Progenitor cell of endocrine pancreas (in vitro differentiated cells): Measurements from ENCODE around the gene AIMP2. TPM values are rescaled to one million over a fixed set of nuclear protein-coding genes. Genes with fewer than 3 reads are reported as not detected.
A peak's percentile ranks its signal among the peaks of the same experiment; 100 is the strongest.

ENCODE experiments used
- DNase-seq: peaks from one replicate; pipeline ENCODE4 v3.0.0; 2021; ENCODE audit warnings: low spot score; ENCODE audit not compliant: unreplicated experiment
- H3K27ac Mint-ChIP-seq: 2 replicates; pipeline ENCODE4 v1.8.0; 2021; ENCODE audit warnings: mild to moderate bottlenecking, moderate library complexity, mixed read lengths
- H3K27me3 Mint-ChIP-seq: 2 replicates; pipeline ENCODE4 v1.8.0; 2021; ENCODE audit warnings: mixed read lengths
- H3K36me3 Mint-ChIP-seq: 2 replicates; pipeline ENCODE4 v1.8.0; 2022; ENCODE audit warnings: mixed read lengths; ENCODE audit not compliant: insufficient read depth
- H3K4me1 Mint-ChIP-seq: 2 replicates; pipeline ENCODE4 v1.8.0; 2021; ENCODE audit warnings: low read depth, mixed read lengths
- H3K4me3 Mint-ChIP-seq: 2 replicates; pipeline ENCODE4 v1.8.0; 2021; ENCODE audit warnings: low read depth, mild to moderate bottlenecking, moderate library complexity, mixed read lengths
- H3K9me3 Mint-ChIP-seq: 2 replicates; pipeline ENCODE4 v1.8.0; 2021; ENCODE audit warnings: low read depth, mixed read lengths
- total RNA-seq: library from RNA; stranded (reverse); gene quantifications from 2 replicates; pipeline ENCODE4 v1.2.1, GENCODE V29; 2021
- TF ChIP-seq, protein P1 (sequence below): fragments of 200-600 bp; sonication (generic); IDR thresholded peaks from one replicate; pipeline ENCODE4 v1.5.0; 2021; ENCODE audit warnings: antibody characterized with exemption, mild to moderate bottlenecking; ENCODE audit not compliant: unreplicated experiment

The AIMP2 gene
- total RNA-seq, 1 donor from 2014 or later, result 30.1 TPM

DNA sequence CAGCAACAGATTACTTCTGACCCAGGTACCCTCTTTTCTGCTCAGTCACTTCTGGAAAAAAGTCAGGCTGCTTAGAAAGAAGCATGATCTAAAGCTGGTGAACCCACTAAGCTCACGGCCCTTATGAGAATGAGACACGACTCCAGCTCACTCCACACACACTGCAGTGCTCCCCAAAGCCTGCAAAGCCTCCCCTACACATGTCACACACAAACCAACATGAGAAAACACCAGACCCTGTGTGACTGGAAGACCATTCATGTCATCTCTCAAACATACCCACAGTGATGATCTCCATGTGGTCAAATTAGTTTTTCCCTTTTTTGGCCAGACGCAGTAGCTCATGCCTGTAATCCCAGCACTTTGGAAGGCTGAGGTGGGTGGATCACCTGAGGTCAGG, 22.5 kb downstream of the AIMP2 start:
- Mint-ChIP-seq H3K27me3 (no peaks in the 10 kb centered on the region), H3K4me1 (no peaks in the 10 kb centered on the region), H3K4me3 (no peak overlapping the region), H3K36me3 (peaks cover 39% of the 10 kb centered on the region), H3K27ac (peak overlapping the region; percentile 54), H3K9me3 (no peaks in the 10 kb centered on the region)
- TF ChIP-seq, protein P1, sequence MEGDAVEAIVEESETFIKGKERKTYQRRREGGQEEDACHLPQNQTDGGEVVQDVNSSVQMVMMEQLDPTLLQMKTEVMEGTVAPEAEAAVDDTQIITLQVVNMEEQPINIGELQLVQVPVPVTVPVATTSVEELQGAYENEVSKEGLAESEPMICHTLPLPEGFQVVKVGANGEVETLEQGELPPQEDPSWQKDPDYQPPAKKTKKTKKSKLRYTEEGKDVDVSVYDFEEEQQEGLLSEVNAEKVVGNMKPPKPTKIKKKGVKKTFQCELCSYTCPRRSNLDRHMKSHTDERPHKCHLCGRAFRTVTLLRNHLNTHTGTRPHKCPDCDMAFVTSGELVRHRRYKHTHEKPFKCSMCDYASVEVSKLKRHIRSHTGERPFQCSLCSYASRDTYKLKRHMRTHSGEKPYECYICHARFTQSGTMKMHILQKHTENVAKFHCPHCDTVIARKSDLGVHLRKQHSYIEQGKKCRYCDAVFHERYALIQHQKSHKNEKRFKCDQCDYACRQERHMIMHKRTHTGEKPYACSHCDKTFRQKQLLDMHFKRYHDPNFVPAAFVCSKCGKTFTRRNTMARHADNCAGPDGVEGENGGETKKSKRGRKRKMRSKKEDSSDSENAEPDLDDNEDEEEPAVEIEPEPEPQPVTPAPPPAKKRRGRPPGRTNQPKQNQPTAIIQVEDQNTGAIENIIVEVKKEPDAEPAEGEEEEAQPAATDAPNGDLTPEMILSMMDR, result no peak
- DNase-seq, result no peak

DNA sequence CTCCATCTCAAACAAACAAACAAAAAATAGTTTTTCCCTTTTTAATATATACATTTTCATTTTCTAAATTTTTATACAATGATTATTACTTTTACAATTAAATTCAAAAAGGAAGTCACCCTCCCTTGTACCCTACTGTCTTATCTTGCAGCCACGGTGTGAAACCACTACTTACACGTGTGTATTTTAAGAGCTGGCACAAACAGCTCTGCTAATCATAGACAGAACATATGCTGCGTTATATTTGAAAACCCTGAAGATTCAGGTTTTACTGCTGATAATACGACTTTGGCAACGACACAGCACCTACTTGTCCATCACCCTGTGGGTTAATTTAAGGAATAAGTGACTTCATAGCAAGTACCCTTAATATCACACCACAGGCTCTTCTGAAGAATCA, 23.1 kb downstream of the AIMP2 start:
- no peak overlapping the region for H3K27ac Mint-ChIP-seq
- peaks cover 36% of the 10 kb centered on the region for H3K36me3 Mint-ChIP-seq
- no peak overlapping the region for H3K4me3 Mint-ChIP-seq
- DNase-seq, result no peak
- no peaks in the 10 kb centered on the region for H3K4me1 Mint-ChIP-seq
- TF ChIP-seq, protein P1, result no peak
- no peaks in the 10 kb centered on the region for H3K27me3 Mint-ChIP-seq
- no peaks in the 10 kb centered on the region for H3K9me3 Mint-ChIP-seq

DNA sequence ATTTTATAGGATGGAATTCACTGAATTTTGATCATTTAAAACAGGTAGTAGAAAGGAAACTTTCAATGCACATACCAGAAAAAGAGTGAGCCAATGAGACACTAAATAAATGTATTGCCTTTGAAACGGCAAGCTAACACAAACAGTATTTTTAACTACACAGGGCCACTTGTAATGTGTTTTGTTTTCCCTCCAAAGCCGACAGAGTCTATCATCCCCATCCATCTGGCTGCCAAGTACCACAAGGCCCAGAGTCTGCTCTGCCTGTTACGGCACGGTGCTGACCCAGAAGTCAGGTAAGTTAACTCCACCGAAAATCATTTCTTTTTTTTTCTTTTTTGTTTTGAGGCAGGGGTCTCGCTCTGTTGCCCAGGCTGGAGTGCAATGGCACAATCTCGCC, 23.6 kb downstream of the AIMP2 start:
- Mint-ChIP-seq H3K4me3 (no peak overlapping the region), H3K4me1 (no peaks in the 10 kb centered on the region), H3K36me3 (peaks cover 33% of the 10 kb centered on the region), H3K27ac (no peak overlapping the region), H3K27me3 (no peaks in the 10 kb centered on the region), H3K9me3 (no peaks in the 10 kb centered on the region)
- no peak for DNase-seq
- TF ChIP-seq, protein P1, result no peak

DNA sequence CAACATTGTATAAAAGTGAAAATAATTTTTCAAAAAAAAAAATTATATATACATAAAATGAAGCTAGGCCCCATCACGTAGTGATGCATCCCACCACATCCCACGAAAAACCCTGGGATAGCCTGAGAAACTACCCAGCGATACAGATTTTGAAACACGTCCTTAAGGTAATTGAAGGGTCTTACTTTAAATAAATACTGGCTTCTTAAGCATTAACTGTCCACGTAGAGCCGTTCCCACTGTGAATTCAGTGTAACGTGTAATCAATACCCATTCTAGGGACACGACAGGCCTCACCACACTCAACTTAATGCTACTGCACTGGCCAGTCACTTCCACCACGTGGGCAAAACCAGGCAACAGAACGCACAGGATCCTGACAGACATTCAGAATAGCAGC, 26.1 kb downstream of the AIMP2 start:
- Mint-ChIP-seq H3K27ac (no peak overlapping the region), H3K9me3 (no peaks in the 10 kb centered on the region), H3K36me3 (peaks cover 28% of the 10 kb centered on the region), H3K27me3 (no peaks in the 10 kb centered on the region), H3K4me1 (no peaks in the 10 kb centered on the region), H3K4me3 (no peak overlapping the region)
- TF ChIP-seq, protein P1, result no peak
- no peak for DNase-seq

DNA sequence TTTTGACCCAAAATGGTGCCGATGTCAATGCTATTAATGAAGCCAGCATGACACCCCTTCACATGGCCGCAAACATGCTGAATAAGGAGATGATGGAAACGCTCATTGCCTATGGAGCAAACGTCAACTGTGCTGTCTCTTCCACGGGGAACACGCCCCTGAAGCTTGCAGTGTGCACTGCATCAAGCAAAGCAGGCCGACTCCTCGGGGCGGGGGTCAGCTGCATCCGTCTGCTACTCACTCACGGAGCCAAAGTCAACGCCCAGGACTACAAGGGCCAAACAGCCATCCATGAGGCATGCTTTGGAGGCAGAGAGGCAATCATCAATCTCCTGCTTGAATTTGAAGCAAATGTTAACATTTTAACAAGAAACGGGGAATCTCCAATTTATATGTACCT, 26.6 kb downstream of the AIMP2 start:
- Mint-ChIP-seq H3K9me3 (no peaks in the 10 kb centered on the region), H3K27me3 (no peaks in the 10 kb centered on the region), H3K4me1 (no peaks in the 10 kb centered on the region), H3K27ac (no peak overlapping the region), H3K36me3 (peaks cover 30% of the 10 kb centered on the region), H3K4me3 (no peak overlapping the region)
- TF ChIP-seq, protein P1, result no peak
- DNase-seq, result no peak
